Endothelial cell (in vitro differentiated cells): Measurements from ENCODE around the gene ASAP2. TPM values are rescaled to one million over a fixed set of nuclear protein-coding genes. Genes with fewer than 3 reads are reported as not detected.

ENCODE experiments used
- DNase-seq: peaks from one replicate; pipeline ENCODE4 v3.0.0; 2021; ENCODE audit warnings: low spot score
- H3K27ac Mint-ChIP-seq: one replicate; pipeline ENCODE4 v1.8.0; 2021; ENCODE audit warnings: mixed read lengths, inconsistent platforms; ENCODE audit not compliant: unreplicated experiment
- H3K27me3 Mint-ChIP-seq: one replicate; pipeline ENCODE4 v1.8.0; 2021; ENCODE audit warnings: mild to moderate bottlenecking, moderate library complexity, mixed read lengths, inconsistent platforms; ENCODE audit not compliant: unreplicated experiment
- H3K36me3 Mint-ChIP-seq: one replicate; pipeline ENCODE4 v1.8.0; 2021; ENCODE audit warnings: mild to moderate bottlenecking, low read depth, mixed read lengths, inconsistent platforms; ENCODE audit not compliant: unreplicated experiment
- H3K4me1 Mint-ChIP-seq: one replicate; pipeline ENCODE4 v1.8.0; 2021; ENCODE audit warnings: mild to moderate bottlenecking, mixed read lengths, inconsistent platforms; ENCODE audit not compliant: unreplicated experiment
- H3K4me3 Mint-ChIP-seq: one replicate; pipeline ENCODE4 v1.8.0; 2021; ENCODE audit warnings: mild to moderate bottlenecking, mixed read lengths, inconsistent platforms; ENCODE audit not compliant: unreplicated experiment
- H3K9me3 Mint-ChIP-seq: one replicate; pipeline ENCODE4 v1.8.0; 2021; ENCODE audit warnings: mixed read lengths, inconsistent platforms; ENCODE audit not compliant: unreplicated experiment
- CTCF ChIP-seq: fragments of 200-600 bp; sonication (generic); IDR thresholded peaks from one replicate; pipeline ENCODE4 v1.5.0; 2021; ENCODE audit warnings: antibody characterized with exemption; ENCODE audit not compliant: unreplicated experiment
- total RNA-seq: library from RNA; stranded (reverse); fragmentation: NEBNext Ultra II Directional; extraction: Animal tissue kit (Norgen Biotek cat#: 25700); gene quantifications from one replicate; pipeline ENCODE4 v1.2.1, GENCODE V29; 2021; ENCODE audit not compliant: unreplicated experiment

Gene ASAP2
- total RNA-seq, 1 donor from 2014 or later, result 31.8 TPM

DNA sequence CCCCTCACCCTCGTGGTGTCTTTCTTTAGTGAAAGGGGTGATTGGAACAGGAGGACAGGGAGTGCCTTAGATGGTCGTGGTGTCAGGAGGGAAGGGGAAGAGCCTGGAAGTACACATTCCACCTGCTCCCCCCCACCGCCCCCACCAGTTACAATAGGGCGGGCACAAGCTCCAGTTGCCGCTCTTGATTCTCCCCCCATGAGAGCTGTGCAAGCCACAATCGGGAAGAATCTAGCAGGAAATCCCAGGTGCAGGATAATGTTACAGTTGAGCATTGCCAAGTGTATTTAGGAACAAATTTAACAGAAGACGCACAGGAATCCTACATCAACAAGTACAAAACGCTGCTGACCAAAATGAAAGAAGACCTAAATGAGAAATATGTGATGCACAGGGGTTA is 73.6 kb downstream of the ASAP2 start:
- peaks cover 5% of the 10 kb centered on the region for H3K27me3 Mint-ChIP-seq
- no peak for TF ChIP-seq CTCF
- no peak for DNase-seq
- peaks cover 11% of the 10 kb centered on the region for H3K4me1 Mint-ChIP-seq
- H3K4me3 Mint-ChIP-seq, result no peak overlapping the region
- peaks cover 8% of the 10 kb centered on the region for H3K36me3 Mint-ChIP-seq
- H3K9me3 Mint-ChIP-seq, result no peaks in the 10 kb centered on the region
- no peak overlapping the region for H3K27ac Mint-ChIP-seq

- peaks cover under 1% of the 10 kb centered on the region for H3K27me3 Mint-ChIP-seq
- H3K36me3 Mint-ChIP-seq, result peaks cover 8% of the 10 kb centered on the region
- no peak for TF ChIP-seq CTCF
- peaks cover 2% of the 10 kb centered on the region for H3K4me1 Mint-ChIP-seq
- DNase-seq, result no peak
- H3K27ac Mint-ChIP-seq, result no peak overlapping the region
- H3K4me3 Mint-ChIP-seq, result no peak overlapping the region
- H3K9me3 Mint-ChIP-seq, result no peaks in the 10 kb centered on the region
These were observed 74.5 kb downstream of the ASAP2 start for GRCh38 chr2:9281145-9281544.

GRCh38 chr2:9282128-9283112 is 75.8 kb downstream of the ASAP2 start:
- no peak for DNase-seq
- TF ChIP-seq CTCF, result no peak
- H3K27ac Mint-ChIP-seq, result no peak overlapping the region
- H3K9me3 Mint-ChIP-seq, result no peaks in the 10 kb centered on the region
- H3K4me3 Mint-ChIP-seq, result no peak overlapping the region
- peaks cover 16% of the 10 kb centered on the region for H3K36me3 Mint-ChIP-seq
- H3K4me1 Mint-ChIP-seq, result no peaks in the 10 kb centered on the region
- H3K27me3 Mint-ChIP-seq, result no peaks in the 10 kb centered on the region

- H3K4me1 Mint-ChIP-seq, result peaks cover 5% of the 10 kb centered on the region
- no peak for TF ChIP-seq CTCF
- no peak for DNase-seq
- H3K27me3 Mint-ChIP-seq, result no peaks in the 10 kb centered on the region
- no peaks in the 10 kb centered on the region for H3K9me3 Mint-ChIP-seq
- no peak overlapping the region for H3K27ac Mint-ChIP-seq
- H3K4me3 Mint-ChIP-seq, result no peak overlapping the region
- H3K36me3 Mint-ChIP-seq, result peaks cover 21% of the 10 kb centered on the region
These were observed 78.1 kb downstream of the ASAP2 start for GRCh38 chr2:9284521-9285297.
